Right renal pelvis (tissue), 4 donors: ENCODE measurements around the gene FBXL4. TPM values are rescaled to one million over a fixed set of nuclear protein-coding genes. Genes with fewer than 3 reads are reported as not detected.
"Not testable (repeated sequence)": the region's sequence is repeated elsewhere in the genome, so short reads cannot be mapped to it uniquely, and the experiment has no call there.

ENCODE experiments used
- DNase-seq, 4 donors: peaks; one replicate each; pipeline ENCODE4 v3.0.0-alpha.2; 2013; ENCODE audit warnings: low read depth in 4 of 4, low spot score in 3 of 4, missing footprints in 1 of 4
- polyA plus RNA-seq, 4 donors: library from polyadenylated mRNA; unstranded; fragments of 120-200 nt; gene quantifications; one replicate each; pipeline ENCODE4 v1.2.1, GENCODE V29; 2013; ENCODE audit not compliant: insufficient read length in 4 of 4

Gene FBXL4
- polyA plus RNA-seq, 4 donors: 20.4 to 31.3 (median 28.7) TPM

GRCh38 chr6:98946266-98946878 is 1.4 kb downstream of the FBXL4 start:
- DNase-seq: no peak

DNA sequence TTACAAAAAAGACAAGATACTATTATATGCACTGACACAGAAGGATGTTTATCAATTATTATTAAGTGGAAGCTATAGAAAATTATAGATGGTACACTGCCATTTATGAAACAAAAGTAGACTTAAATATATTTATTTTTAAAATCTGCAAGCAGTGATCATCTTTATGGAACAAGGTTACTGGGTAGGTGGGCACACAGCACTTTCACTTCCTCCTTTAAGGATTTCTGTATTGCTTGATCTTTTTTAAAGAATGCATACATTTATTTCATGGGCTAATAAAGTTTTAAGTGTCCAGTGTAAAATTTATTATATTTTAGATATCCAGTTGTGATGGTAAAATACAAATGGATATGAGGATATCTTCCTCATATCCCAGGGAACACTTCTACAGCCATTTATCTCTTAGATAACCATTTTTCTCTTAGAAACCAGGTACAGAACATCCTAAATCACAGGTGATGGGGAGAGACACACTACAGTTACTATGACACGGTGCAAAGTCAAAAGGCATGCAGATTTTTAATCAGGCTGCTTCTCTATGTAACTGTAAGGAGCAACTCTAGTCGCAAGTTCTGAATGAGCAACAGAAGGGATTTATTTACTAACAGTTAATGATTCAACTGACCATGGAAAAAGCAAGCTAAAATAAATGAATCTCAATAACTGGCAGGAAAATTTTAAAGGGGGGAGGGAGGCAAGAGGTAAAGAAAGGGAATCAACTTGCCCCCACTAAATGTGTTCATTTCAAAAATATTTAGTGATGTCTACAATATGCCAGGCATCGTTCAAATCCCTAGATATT is 2.2 kb downstream of the FBXL4 start:
- DNase-seq: no peak

DNA sequence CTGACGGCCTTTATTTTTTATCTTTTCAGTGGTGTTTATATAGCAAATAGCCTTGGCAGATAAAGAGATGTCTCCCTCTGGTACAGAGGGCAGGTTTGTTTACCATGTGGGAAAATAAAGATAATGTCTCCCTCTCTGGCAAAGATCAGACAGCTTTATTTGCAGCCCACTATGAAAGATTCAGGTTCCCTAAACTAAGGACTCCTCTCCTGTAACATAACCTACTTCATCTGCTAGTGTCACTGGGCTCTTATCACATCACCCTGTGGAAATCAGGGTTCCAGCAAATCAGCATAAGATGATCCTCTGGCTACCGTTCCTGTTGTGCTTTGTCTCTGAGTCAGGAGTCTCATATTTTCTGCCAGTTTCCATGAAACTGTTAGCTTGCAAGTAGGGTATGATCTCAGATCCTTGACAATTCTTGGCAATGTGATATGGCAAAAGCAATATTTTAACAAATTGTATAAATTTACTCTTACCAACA is 3.1 kb downstream of the FBXL4 start:
- DNase-seq: no peak

DNA sequence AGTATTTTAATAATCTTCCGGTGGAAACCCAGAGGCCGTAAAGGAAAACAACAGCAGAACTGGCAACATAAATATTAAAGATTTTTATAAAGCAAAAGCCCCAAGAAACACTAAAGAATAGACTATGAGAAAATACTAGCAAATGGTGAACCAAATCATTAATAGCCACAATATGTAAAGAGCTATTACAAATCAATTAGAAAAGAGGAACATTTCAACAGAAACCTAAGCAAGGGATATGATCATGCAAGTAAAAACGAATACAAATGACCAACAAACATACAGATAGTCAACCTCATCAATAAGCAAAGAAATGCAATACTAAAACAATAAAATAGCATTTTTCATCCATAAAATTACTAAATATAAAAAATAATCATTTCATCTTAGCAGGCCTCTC is 3.6 kb downstream of the FBXL4 start:
- DNase-seq: no peak

DNA sequence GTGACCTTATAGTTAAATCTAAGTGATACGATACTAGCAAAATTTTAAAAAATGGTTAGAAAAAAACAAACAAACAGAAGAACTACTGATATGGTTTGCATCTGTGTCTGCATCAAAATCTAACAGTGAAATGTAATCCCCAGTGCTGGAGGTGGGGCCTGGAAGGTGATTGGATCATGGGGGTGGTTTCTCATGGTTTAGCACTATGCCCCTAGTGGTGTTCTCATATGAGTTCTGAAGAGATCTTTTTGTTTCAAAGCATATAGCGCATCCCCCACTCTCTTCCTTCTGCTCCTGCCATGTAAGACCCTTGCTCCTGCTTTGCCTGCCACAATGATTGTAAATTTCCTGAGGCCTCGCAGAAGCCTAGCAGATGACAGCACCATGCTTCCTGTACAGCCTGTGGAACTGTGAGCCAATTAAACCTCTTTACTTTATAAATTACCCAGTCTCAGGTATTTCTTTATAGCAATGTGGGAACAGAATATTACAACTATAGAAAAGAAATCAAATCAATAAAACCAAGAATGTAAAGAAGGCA is 5.4 kb downstream of the FBXL4 start:
- DNase-seq: no peak

GRCh38 chr6:98941319-98941718 is 6.4 kb downstream of the FBXL4 start:
- DNase-seq: no peak

DNA sequence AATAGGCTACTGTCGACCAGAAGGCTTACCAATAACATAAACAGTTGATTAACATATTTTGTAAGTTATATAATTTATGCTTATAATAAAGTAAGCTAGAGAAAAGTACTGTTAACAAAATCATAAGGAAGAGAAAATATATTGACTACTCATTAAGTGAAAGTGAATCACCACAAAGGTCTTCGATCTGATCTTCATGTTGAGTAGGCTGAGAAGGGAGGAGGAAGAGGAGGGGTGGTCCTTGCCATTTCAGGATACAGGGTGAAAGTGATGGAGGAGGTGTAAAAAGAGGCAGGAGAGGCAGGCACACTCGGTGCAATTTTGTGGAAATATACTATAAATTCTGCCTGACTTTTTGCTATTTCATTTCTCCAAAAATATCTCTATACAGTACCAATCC is 10.4 kb downstream of the FBXL4 start:
- DNase-seq: no peak

DNA sequence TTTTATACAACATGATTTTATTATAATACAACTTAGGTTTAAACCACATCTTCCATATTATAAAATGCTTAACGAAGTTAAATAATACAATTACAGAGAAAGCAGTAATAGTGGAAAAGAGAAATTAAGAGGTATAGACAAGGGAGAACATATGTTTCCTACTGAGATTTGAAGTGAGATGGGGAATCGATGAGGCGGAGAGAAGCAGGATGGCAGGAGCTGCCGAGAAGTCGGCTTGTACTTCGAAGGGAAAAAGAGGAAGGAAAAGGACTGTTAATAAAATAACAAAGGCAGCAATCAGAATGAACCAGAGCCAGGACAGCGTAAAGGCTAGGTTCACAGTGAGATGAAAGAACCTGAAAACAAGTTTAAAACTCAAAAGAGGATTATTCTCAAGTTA is 15.4 kb downstream of the FBXL4 start:
- DNase-seq: no peak

DNA sequence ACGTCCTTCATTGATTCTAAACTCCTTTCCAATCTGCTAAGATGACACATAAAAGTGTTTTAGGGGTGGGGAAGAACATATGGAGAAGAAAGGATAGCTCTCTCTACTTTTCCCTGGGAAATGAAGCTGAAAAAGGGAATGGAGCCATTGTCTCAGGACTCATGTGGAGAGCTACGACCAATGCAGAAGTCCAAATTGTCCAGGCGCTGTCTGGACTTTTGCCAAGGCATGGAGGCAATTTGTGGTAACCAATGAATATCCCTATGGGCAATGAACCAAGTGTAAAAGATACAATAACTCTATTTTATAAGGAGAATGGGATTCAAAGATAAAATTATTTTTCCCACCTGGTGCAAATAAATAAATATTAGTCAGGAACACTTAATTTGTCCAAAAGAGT is 16.1 kb downstream of the FBXL4 start:
- no peak for DNase-seq

- DNase-seq: no peak
These were observed 18.2 kb downstream of the FBXL4 start for GRCh38 chr6:98929498-98930060.

- no peak for DNase-seq
These were observed 19.1 kb downstream of the FBXL4 start for GRCh38 chr6:98928688-98929087.

DNA sequence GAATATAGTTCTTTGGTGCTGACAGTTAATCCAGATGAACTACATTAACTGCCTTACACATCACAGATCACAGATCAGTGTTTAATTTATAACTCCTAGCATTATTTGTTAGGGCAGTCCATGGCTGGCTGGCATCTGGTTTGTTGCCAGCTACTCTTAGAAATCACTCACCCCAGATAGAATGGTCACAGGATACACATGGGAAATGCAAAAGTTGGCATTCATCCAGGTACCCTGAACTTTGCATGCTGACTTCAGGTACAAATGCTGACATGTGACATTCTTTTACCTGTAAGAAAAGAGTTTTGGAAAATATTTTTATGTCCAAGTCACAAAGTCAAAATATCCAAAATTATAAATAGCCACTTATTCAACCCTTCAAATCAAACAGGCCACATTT is 20.2 kb downstream of the FBXL4 start:
- peak; percentile 23 to 68 (median 50) for DNase-seq

GRCh38 chr6:98925831-98926230 is 21.9 kb downstream of the FBXL4 start:
- no peak for DNase-seq

GRCh38 chr6:98924647-98925046 is 23.1 kb downstream of the FBXL4 start:
- no peak for DNase-seq

DNA sequence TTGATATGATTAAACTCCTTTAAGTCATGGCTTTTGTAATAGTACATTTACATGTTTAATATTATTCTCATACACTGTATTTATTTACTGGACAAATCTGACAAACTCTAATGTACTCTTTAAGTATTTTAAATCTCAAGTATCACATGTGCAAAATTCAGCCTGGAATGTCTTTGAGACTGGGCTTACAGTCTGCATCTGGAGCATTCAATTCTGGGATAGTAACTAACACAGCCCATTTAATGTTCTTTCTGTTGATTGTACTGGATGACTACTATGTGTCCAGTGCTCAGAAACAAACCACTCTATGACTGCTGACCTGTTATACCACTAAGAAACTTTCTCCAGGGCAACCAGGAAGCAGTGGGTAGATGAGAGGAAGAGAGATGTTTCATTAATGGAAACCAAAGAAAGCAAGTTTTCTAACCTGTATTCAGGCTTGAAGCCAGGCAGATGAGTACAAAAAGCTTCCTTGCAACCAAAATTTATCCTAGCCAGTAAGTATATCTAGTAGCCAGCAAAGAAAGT is 26.8 kb downstream of the FBXL4 start:
- no peak for DNase-seq

- DNase-seq: not testable (repeated sequence)
These were observed 36.8 kb downstream of the FBXL4 start for GRCh38 chr6:98910946-98911345.

DNA sequence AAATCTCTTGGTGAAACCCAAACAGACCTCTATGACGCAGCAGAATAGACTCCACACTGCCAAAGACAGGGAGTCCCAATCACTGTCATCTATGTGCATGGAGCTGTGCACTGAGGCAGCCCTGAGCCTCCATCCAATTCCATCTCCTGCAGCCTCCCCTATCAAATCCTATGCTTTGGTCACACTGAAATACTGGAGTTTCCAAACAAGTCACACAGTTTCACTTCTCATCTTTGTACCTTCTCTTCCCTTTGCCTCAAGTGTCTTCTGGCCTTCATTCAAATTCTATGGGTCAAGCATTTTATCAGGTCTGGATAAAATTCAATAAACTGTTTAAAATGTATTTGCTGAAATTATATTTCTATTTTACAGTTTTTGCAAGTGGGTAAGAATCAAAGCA is 38.5 kb downstream of the FBXL4 start:
- DNase-seq: no peak

DNA sequence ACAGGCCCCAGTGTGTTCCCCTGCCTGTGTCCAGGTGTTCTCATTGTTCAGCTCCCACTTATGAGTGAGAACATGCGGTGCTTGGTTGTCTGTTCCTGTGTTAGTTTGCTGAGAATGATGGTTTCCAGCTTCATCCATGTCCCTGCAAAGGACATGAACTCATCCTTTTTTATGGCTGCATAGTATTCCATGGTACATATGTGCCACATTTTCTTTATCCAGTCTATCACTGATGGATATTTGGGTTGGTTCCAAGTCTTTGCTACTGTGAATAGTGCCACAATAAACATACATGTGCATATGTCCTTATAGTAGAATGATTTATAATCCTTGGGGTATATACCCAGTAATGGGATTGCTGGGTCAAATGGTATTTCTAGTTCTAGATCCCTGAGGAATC is 41.4 kb downstream of the FBXL4 start:
- DNase-seq: not testable (repeated sequence)

- no peak for DNase-seq
These were observed 42.0 kb downstream of the FBXL4 start for GRCh38 chr6:98905759-98906158.

DNA sequence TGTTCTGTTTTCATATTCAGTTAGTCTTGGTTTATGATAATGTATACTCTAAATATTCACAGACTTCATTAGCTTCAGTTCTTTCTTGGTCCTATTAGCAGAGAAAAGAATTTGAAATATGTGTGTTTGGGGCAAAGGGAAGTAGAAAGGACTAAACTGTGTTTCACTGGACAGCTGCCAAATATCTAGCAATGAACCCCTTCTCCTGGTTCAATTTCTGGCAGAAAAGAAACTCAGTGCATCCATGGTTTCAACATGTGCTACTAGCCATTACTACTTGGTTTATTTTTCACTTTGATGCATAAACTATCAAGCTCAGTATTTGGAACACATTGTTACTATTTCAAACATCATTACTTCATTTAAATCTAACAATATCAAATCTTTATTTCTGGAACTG is 43.6 kb downstream of the FBXL4 start:
- DNase-seq: no peak

- DNase-seq: peak; percentile 10 to 13 (median 10)
These were observed 47.0 kb downstream of the FBXL4 start for GRCh38 chr6:98900706-98901105.
